Fibroblast of villous mesenchyme (primary cell): Measurements from ENCODE around the gene DNM3. TPM values are rescaled to one million over a fixed set of nuclear protein-coding genes. Genes with fewer than 3 reads are reported as not detected.

Source experiments
- DNase-seq: peaks from one replicate; pipeline ENCODE4 v3.0.0-alpha.2; 2010; ENCODE audit warnings: low read depth
- H3K4me3 ChIP-seq: 2 replicates; pipeline ENCODE4 v1.5.1; 2011; ENCODE audit warnings: low read depth, mild to moderate bottlenecking, low read length
- CTCF ChIP-seq: IDR thresholded peaks from 2 replicates; pipeline ENCODE4 v1.5.1; 2012; ENCODE audit warnings: low read depth, mild to moderate bottlenecking, low read length; ENCODE audit not compliant: insufficient read depth
- total RNA-seq: library from RNA; depleted of rRNA; stranded (reverse); fragments of >200 nt; gene quantifications from 2 replicates; pipeline ENCODE4 v1.2.3, GENCODE V29; 2012

The DNM3 gene
- total RNA-seq, 1 donor = 2.2 TPM

- no peak for TF ChIP-seq CTCF
- H3K4me3 ChIP-seq = no peak overlapping the region
- DNase-seq = no peak
These were observed 559.4 kb downstream of the DNM3 start for GRCh38 chr1:172400722-172401105.

- DNase-seq = no peak
- no peak for TF ChIP-seq CTCF
- H3K4me3 ChIP-seq = no peak overlapping the region
These were observed 560.2 kb downstream of the DNM3 start for GRCh38 chr1:172401477-172401876.

GRCh38 chr1:172401892-172402291, 560.6 kb downstream of the DNM3 start:
- H3K4me3 ChIP-seq = no peak overlapping the region
- DNase-seq = no peak
- peak; percentile 23 for TF ChIP-seq CTCF

GRCh38 chr1:172402878-172403569, 561.7 kb downstream of the DNM3 start:
- H3K4me3 ChIP-seq = no peak overlapping the region
- DNase-seq = no peak
- TF ChIP-seq CTCF = no peak

- H3K4me3 ChIP-seq = no peak overlapping the region
- DNase-seq = no peak
- no peak for TF ChIP-seq CTCF
These were observed 562.8 kb downstream of the DNM3 start for GRCh38 chr1:172404121-172404520.

GRCh38 chr1:172405912-172406311, 564.6 kb downstream of the DNM3 start:
- H3K4me3 ChIP-seq = no peak overlapping the region
- no peak for TF ChIP-seq CTCF
- no peak for DNase-seq

GRCh38 chr1:172406968-172407367, 565.7 kb downstream of the DNM3 start:
- DNase-seq = no peak
- no peak overlapping the region for H3K4me3 ChIP-seq
- no peak for TF ChIP-seq CTCF
